Activated CD4-positive, alpha-beta T cell treated with anti-CD3 and anti-CD28 coated beads, Interleukin-2, amount 50 U/mL, for 4 hours (primary cell): ENCODE results near the gene PGLYRP2.

Source experiments
- DNase-seq, 2 experiments: peaks; one replicate each; pipeline ENCODE4 v3.0.0-alpha.2; 2020

The PGLYRP2 gene

GRCh38 chr19:15422296-15423075 is 56.8 kb downstream of the PGLYRP2 start:
- no peak for DNase-seq

- no peak for DNase-seq
These were observed 57.5 kb downstream of the PGLYRP2 start for GRCh38 chr19:15421721-15422260.

- no peak for DNase-seq
These were observed 58.1 kb downstream of the PGLYRP2 start for GRCh38 chr19:15421136-15421695.

- no peak for DNase-seq
These were observed 59.8 kb downstream of the PGLYRP2 start for GRCh38 chr19:15419413-15420025.
